HG02588 (cell line): ENCODE results near the gene GLRX3.

Experiments used
- ATAC-seq: cut with Tn5 transposase; IDR thresholded peaks from one replicate; pipeline ENCODE4 v1.9.1; 2021; ENCODE audit warnings: mild to moderate bottlenecking, moderate library complexity; ENCODE audit not compliant: unreplicated experiment

GLRX3 gene

DNA sequence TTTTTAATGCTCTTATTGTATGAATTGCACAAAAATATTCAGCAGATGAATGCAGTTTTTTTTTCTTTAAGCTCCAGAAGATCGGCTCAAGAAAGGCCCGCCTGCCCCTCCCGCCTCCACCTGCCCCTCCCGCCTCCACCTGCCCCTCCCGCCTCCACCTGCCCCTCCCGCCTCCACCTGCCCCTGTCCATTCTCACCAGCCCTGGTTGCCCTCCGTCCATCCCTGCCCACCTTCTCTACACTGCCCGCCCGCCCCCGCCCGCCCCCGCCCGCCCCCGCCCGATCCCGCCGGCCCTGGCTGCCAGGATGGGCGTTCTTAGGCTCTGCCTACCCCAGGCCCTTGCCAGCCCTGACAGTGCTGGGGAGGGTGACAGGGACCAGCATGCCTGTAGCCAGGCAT lies 67.4 kb downstream of the GLRX3 start:
- no peak for ATAC-seq

DNA sequence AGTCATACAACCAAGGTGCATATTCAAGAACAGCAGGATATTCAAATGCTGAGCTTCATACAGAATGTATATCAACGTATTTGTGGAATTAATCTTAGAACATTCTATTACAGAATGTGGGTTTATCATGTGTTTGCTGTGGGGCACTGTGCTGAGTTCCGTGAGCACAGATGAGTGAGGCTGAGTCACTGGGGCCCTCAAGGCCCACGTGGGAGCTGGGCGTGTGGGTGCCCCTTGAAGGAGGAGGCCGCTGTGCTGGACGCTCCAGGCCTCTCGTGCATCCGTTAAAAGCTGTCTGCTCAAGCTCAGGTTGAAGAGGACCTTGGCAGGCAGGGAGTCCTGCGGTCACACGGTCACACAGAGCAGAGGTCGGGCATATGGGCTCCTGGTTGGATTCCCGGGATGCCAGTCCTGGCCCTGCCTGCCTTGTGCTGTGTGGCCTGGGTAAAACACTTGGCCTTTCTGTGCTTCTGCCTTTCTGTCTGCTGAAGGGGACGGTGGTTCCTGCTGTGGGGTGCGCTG lies 70.1 kb downstream of the GLRX3 start:
- no peak for ATAC-seq

DNA sequence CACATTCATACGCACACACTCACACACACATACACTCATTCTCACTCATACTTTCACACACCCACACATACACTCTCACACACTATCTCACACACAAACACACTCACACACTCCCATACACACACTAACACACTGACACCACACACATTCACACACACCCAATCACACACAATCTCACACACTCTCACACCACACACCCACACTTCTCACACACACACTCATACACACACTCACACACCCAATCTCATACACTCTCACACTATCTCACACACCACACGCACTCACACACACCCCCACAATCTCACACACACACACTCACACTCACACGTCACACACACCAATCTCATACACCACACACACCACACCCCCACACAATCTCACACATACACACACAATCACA lies 71.0 kb downstream of the GLRX3 start:
- ATAC-seq: no peak

DNA sequence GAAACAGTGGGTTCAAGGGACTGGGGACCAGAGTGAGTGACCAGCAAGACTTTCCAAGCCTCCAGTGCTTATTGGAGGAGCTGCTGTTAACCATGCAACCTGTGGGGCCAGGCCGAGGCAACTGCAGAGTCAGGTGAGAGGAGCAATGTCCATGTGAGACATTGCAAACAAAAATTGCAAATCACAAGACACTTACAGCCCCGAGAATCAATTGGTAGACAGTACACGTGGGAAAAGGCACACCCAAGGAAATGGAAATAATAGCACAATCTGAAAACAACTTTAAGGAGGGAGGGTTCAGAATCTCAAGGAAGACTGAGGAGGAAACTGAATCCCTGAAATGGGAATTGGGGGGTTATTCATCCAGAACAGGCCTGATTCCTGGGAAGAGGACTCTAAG lies 72.6 kb downstream of the GLRX3 start:
- no peak for ATAC-seq

DNA sequence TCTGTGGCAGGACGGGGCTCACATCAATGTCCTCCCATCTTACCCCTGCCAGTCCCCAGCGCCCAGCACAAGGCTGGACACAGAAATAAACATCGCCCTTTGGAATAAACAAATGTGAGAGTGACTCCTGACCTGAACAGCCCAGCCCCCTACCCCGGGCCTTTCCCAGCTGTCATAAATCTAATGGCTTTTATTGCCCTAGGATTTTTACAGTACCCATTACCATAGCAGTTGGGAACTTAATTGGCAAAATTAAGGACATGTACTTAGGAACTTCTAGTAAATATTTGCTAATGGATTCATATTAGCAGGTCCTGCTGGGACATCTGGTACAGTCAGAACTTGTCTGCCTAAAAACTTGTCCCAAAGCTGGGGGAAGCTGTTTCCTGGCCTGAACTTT lies 76.6 kb downstream of the GLRX3 start:
- no peak for ATAC-seq

DNA sequence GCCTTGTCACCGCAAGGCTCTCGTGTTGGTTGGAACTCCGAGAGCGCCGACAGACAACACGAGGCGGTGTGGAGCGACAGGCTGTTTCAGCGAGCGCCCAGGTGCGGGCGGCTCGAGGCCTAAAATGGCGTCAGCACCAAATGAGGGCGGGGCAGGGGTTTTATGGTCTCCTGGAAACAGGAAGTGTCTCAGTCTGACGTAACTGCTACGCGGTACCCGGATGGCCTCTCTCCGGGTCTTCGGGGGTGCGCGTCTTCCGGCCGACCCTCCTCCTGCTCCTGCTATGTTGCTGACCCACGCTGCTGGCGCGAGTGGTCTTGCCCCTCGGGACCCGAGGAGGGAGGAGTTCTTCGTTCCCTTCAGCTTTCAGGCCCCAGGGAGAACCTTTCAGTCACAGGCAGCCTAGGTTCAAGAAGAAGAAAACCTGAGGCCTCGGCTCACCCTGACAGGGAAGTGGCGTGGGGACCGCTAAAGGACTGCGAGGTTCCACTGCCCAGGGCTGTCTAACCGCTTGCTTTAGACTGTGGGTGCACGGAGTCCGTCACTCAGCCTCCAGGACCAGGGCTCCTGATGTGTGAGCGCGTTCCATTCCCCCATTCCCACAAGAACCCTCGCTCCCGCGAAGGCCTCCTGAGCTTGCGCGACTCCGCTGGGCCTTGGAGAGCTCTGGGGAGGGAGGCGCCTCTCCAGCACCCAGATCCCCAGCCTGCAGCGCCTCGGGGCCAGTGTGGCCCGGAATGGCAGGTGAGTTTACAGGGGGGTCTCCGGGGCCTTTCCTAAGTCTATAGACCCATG lies 77.3 kb downstream of the GLRX3 start:
- ATAC-seq: no peak

DNA sequence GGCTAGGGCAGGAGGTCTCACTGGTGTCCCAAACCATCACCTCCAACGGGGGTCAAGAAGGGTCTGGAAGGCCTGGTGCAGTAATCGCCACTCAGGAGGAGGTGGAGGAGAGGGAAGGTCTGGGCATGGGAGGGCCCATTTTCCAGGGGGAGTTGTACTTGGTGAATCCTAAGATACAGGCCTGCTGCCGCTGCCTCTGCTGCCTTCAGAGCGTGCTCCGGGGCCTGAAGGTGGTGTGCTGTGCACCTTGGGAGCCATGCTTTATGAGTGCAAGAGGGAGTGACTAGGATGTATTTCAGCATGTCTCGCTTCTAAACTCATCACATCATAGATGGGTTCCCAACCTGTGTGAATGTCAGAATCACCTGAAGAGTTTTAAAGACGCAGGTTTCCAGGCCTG lies 78.2 kb downstream of the GLRX3 start:
- ATAC-seq: no peak

DNA sequence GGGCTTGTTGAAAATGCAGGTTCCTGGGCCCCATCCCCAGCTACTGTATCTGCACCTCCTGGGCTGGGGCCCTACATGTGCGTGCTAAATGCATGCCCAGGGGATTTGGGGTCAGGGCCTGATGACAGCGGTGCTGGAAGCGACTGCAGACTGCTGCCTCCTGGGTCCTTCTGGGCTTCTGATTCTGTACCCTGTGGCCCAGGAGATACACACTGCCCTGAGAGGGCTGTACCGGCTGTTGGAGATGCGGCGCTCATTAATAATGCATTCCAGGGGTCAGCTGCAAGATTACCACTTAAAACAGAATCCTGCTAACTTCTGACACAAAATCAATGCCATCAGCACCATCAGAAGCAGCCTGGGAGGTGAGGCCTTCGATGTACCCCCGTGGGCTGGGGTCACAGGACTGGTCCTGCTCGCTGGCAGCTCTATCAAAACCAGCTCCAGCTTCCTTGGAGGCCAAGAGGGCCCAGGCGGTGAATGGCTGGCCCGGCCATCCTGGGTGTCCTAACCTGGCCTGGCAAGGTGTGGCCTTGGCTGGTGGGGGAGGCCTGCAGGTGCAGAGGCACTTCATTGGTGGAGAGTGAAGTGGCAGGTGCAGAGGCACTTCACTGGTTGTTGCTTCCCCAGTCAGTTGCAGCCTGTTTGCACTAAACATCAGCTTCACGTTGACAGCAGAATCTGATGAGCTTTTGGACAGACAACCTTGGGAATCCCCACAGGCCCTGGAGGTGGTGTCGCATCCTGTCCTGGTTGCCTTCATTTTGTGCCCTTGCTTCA lies 79.2 kb downstream of the GLRX3 start:
- ATAC-seq: no peak

DNA sequence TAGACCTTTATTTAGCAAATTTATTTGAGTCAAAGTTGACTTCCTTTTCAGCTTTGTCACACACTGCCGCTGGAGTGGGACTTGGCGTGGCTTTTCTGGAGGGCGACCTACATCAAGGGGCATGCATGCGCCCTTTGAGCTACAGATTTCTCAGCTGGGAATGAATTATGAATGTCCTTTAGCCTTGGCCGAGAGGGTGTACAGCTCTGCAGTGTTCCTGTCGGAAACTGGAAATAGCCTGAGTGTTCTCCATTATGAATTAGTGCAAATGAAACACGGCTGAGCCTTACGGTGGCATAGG lies 79.7 kb downstream of the GLRX3 start:
- ATAC-seq: no peak

DNA sequence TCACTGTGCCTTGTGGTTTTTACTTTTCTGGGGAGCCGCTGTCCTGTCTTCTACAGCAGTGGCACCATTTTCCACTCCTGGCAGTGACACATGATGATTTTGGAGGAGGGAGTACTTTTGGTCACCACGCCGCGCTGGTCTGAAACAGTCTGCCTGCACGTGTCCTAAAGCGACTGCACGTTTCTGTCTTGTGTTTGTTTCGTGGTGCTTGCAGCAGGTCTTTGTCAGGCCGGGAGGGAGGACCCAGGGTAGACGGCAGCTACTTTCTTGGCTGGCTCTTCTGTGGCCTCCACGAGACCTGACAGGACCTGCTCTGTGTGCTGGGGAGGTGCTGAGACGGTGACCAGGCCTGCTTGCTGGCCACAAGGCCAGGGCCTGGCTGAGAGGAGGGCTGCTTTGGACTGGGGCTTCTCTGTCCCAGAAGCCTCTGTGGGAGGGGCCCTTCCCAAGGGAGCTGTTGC lies 82.0 kb downstream of the GLRX3 start:
- no peak for ATAC-seq

DNA sequence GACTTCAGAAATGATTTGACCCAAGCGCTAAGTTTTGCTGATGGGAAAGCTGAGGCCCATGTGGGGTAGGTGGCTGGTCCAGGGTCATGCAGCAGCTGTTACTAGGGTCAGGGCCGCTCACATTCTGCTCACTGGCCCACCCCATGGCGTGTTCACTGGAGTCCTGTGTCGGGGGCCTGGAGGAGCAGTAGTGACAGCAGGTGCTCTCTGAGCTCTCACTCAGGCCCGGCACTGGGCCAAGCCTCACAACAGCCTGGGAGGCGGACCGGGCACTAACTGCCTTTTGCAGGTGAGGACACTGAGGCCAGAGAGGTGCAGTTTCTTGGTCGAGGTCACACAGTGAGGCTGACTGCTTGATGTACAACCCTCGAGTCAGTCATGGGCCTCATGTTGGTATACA lies 82.7 kb downstream of the GLRX3 start:
- ATAC-seq: no peak

DNA sequence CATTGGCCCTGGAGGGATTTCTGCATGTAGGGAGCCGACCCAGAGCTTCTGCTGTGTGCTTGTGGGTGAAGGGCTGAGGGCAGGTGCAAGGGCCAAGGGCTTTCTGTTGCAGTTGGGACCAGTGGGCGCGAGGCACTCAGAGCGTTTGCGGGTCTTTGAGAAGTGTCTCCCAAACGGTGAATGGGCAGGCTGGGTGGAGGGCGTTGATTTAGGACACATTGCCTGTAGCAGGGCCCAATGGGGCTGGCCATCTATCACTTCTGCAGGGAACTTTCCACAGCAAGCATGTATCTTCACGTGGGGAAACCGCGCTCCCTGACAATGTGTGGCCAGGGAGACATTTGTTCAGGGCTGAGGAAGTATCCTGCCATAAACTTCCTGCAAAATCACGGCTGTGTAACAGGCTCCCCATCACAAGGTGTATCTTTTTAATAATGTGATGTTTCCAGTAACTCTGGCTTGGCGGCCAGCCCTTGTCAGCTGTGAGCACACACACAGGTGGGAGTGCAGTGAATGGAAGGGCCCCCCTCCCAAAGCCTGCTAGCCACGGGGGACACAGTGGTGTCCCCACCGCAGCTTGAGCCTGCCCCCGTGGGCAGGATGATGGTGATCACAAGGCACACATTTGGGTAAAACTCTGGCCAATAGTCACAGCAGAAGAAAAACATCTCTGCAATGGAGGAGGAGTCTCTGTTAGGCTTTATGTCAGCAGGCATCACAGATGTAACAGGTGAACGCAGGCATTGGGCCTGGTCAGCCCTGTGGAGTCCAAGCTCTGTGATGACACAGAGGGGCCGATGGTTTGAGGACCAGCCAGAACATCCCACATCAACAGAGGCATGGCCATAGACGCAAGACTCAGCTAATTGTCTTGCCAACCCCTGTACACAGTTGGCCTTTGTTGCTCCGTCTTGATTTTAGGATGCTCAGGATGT lies 84.3 kb downstream of the GLRX3 start:
- no peak for ATAC-seq

DNA sequence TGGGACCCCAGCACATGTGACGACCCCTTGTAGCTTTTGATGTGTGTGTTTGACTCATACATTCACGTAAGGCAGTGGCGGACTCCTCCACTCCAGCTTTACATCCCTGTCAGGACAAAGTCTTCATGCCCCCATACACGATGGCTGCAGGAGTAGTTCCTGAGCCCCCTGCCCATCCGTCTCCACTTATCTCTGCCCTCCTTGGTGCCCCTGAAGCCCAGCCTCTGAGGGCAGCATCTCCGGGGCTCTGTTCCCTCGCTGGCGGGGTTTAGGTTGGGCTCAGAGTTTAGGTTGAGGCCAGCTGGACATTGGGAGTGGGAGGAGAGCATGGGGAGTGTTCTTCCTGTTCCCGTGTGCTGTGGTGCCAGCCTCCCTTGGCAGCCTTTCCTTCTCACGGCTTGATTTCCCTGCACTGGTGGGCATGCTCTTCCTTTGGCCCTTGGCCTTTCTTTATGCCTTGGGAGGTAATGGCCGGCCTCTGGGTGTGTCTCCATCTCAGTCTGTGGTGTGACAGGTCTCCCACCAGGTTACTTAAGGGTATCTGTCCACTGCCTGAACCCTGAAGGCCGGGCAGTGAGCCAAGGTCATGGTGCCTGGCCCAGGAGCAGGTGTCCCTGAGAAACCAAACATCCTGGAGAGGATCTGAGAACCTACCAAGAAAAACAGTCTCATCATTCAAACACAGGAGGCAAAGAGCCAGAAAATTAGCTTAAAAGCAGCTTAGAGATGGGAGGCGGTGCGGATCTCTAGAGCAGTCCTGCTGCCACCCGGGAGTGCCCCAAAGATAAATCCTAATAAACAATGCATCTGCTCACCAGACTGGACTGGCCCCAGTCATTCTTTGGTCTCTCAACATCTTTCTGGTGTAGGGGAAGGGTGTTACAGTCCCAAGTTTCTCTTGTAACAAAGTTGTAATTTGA lies 85.5 kb downstream of the GLRX3 start:
- ATAC-seq: no peak

DNA sequence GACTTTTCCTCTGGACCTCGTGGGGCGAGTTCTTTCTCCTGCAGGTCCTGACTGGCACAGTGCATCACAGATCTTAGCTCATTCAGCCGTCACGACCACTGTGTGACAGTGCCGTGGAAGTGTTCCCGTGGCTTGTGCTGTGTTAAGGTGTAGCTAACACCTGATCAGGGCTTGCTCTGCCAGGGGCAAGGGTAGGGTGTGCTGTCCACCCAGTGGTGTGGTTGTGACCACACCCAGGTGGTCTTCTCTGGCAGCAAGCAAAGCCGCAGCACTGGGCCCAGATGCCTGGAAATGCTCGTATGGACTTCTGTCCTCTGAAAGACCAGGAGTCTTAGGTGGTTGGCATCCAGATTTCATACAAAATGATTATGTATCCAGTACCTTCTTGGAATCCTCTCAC lies 86.2 kb downstream of the GLRX3 start:
- no peak for ATAC-seq

DNA sequence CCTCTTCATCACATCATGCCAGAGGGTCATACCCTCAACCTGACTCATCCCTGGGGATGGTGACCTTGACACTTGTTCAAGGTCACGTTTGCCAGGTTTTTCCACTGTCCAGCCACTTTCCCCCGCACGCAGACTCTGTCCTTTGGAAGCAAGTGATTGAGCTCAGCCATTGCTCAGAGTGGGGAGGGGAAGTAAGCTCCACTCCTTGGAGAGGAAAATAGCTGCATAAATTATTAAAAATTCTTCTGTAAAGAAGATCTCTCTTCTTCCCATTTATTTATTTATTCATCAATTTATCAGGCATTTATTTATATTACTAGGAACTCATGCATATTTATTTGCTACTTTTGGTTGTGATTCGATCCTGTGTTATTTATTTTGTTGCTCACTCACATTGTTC lies 88.0 kb downstream of the GLRX3 start:
- ATAC-seq: no peak

DNA sequence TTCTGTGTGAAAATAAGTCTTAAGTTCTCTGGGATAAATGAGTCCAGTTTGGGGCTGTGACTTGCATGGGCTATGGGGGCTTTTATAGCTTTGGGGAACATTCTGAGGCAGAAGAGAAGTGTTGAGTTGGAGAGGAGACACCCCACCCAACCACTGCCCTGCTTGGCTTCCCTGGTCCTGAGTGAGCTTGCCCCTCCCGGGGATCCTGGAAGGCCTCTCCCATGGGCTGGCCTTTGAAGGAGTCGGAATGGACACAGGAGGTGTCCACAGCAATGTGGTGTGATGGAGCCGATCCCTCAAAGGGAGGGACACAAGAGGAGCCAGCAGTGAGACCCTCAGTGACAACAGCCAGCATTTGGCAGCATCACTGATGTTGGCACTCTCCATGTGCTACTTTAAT lies 89.8 kb downstream of the GLRX3 start:
- no peak for ATAC-seq

DNA sequence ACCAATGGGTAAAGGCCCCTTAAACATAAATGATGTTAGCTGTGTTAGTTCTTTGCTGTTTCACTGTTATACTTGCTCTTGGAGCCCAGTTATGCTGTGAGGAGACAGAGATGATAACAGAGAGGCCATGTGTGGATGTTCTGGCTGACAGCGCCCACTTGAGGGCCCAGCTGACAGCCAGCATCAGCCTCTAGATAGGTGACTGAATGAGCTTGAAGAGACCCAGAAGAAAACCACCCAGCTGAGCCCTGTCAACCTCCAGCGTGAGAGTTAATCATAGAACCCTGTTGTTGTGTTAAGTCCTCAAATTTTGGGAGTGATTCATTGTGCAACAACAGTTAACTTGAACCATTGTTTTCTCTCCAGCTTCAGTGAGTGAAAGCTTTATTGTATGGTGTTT lies 91.7 kb downstream of the GLRX3 start:
- ATAC-seq: no peak
